BE2C (cell line): ENCODE data around the gene ELAC2.

Source experiments
- DNase-seq: peaks from one replicate; pipeline ENCODE4 v3.0.0-alpha.2; 2020
- H3K27me3 ChIP-seq: fragments of 250-450 bp; sonication (Bioruptor Pico); 2 replicates; pipeline ENCODE4 v1.5.1; 2020; ENCODE audit warnings: mild to moderate bottlenecking
- H3K36me3 ChIP-seq: fragments of 250-450 bp; sonication (Bioruptor Pico); 2 replicates; pipeline ENCODE4 v1.5.1; 2020; ENCODE audit warnings: mild to moderate bottlenecking
- H3K4me1 ChIP-seq: fragments of 250-450 bp; sonication (Bioruptor Pico); 2 replicates; pipeline ENCODE4 v1.5.1; 2020
- H3K4me3 ChIP-seq: 2 replicates; pipeline ENCODE4 v1.5.1; 2011; ENCODE audit warnings: low read depth, low read length
- H3K9me3 ChIP-seq: fragments of 250-450 bp; sonication (Bioruptor Pico); 2 replicates; pipeline ENCODE4 v1.5.1; 2020
- TF ChIP-seq, protein P1 (sequence below): IDR thresholded peaks from 2 replicates; pipeline ENCODE4 v1.5.1; 2012; ENCODE audit warnings: mild to moderate bottlenecking, low read depth, low read length

Gene ELAC2

DNA sequence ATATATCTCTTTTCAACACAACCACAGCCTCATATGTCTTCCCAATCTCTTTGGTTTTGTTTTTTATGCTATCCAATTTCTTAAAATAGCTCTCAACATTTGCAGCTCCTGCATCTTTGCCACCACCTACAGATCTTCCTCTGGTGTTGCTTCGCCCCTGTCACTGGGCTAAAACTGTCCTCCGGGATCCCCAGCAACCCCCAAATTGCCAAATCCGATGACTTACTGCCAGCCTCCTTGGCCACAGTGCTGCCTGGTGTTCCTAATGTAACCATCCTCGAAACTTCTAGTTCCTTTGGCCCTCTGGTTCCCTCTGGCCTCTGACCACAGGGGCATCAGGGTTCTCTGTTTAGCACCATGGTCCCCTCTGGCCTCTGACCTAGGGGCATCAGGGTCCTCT lies 70.8 kb downstream of the ELAC2 start:
- TF ChIP-seq, protein P1, sequence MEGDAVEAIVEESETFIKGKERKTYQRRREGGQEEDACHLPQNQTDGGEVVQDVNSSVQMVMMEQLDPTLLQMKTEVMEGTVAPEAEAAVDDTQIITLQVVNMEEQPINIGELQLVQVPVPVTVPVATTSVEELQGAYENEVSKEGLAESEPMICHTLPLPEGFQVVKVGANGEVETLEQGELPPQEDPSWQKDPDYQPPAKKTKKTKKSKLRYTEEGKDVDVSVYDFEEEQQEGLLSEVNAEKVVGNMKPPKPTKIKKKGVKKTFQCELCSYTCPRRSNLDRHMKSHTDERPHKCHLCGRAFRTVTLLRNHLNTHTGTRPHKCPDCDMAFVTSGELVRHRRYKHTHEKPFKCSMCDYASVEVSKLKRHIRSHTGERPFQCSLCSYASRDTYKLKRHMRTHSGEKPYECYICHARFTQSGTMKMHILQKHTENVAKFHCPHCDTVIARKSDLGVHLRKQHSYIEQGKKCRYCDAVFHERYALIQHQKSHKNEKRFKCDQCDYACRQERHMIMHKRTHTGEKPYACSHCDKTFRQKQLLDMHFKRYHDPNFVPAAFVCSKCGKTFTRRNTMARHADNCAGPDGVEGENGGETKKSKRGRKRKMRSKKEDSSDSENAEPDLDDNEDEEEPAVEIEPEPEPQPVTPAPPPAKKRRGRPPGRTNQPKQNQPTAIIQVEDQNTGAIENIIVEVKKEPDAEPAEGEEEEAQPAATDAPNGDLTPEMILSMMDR, result no peak
- Histone ChIP-seq H3K27me3 (no peaks in the 10 kb centered on the region), H3K9me3 (no peaks in the 10 kb centered on the region), H3K4me3 (no peak overlapping the region), H3K4me1 (no peaks in the 10 kb centered on the region), H3K36me3 (no peaks in the 10 kb centered on the region)
- no peak for DNase-seq
